HepG2 (cell line): Measurements from ENCODE around the gene NR1H2. TPM values are rescaled to one million over a fixed set of nuclear protein-coding genes. Genes with fewer than 3 reads are reported as not detected.

Experiments
- AKNA ChIP-seq: sonication (generic); formaldehyde crosslinking; IDR thresholded peaks from 2 replicates; pipeline ENCODE4 v1.4.0; 2020; ENCODE audit warnings: missing genetic modification reagents, borderline replicate concordance
- CENPT ChIP-seq: sonication (generic); formaldehyde crosslinking; IDR thresholded peaks from 2 replicates; pipeline ENCODE4 v1.8.0; 2022; ENCODE audit warnings: low read depth, mild to moderate bottlenecking, moderate library complexity, missing genetic modification reagents
- FOXM1 ChIP-seq: sonication (generic); formaldehyde crosslinking; IDR thresholded peaks from 2 replicates; pipeline ENCODE4 v1.5.0; 2020; ENCODE audit warnings: missing genetic modification reagents
- MTF1 ChIP-seq: sonication (generic); formaldehyde crosslinking; IDR thresholded peaks from 2 replicates; pipeline ENCODE4 v1.5.0; 2020; ENCODE audit warnings: missing genetic modification reagents
- NKX3-1 ChIP-seq: sonication (generic); formaldehyde crosslinking; IDR thresholded peaks from 2 replicates; pipeline ENCODE4 v1.5.0; 2020; ENCODE audit warnings: missing genetic modification reagents
- PATZ1 ChIP-seq: sonication (generic); formaldehyde crosslinking; IDR thresholded peaks from 2 replicates; pipeline ENCODE4 v1.4.0; 2020; ENCODE audit warnings: missing genetic modification reagents
- RAD21 ChIP-seq: fragments of 450-650 bp; formaldehyde crosslinking; IDR thresholded peaks from 2 replicates; pipeline ENCODE4 v1.5.0; 2020; ENCODE audit warnings: mild to moderate bottlenecking
- ZFY ChIP-seq: sonication (generic); formaldehyde crosslinking; IDR thresholded peaks from 2 replicates; pipeline ENCODE4 v1.4.0; 2020; ENCODE audit warnings: missing genetic modification reagents
- ZNF280D ChIP-seq: sonication (generic); formaldehyde crosslinking; IDR thresholded peaks from 2 replicates; pipeline ENCODE4 v1.5.1; 2020; ENCODE audit warnings: mild to moderate bottlenecking, missing genetic modification reagents
- ZNF563 ChIP-seq: sonication (generic); formaldehyde crosslinking; IDR thresholded peaks from 2 replicates; pipeline ENCODE4 v1.8.0; 2022; ENCODE audit warnings: mild to moderate bottlenecking, moderate library complexity, missing genetic modification reagents
- ZNF574 ChIP-seq: sonication (generic); formaldehyde crosslinking; IDR thresholded peaks from 2 replicates; pipeline ENCODE4 v1.4.0; 2020; ENCODE audit warnings: missing genetic modification reagents
- ZNF607 ChIP-seq: sonication (generic); formaldehyde crosslinking; IDR thresholded peaks from 2 replicates; pipeline ENCODE4 v1.5.1; 2020; ENCODE audit warnings: missing genetic modification reagents, mild to moderate bottlenecking, borderline replicate concordance
- ZNF749 ChIP-seq: sonication (generic); formaldehyde crosslinking; IDR thresholded peaks from 2 replicates; pipeline ENCODE4 v1.8.0; 2022; ENCODE audit warnings: mild to moderate bottlenecking, missing genetic modification reagents, moderate library complexity, borderline replicate concordance
- ZSCAN22 ChIP-seq: sonication (generic); formaldehyde crosslinking; IDR thresholded peaks from 2 replicates; pipeline ENCODE4 v1.4.0; 2020; ENCODE audit warnings: mild to moderate bottlenecking, missing genetic modification reagents
- polyA plus RNA-seq, 8 experiments: library from polyadenylated mRNA; depleted of rRNA in 3 of 8; stranded (reverse) in 7 of 8; unstranded in 1 of 8; fragments of >200 nt; fragmentation: Illumina TruSeq in 4 of 8; extraction: Trizol in 4 of 8; gene quantifications; 2 replicates each; pipeline versions ENCODE4 v1.2.1 to v1.2.3, GENCODE V29; 2011 to 2016; ENCODE audit warnings: low read depth in 4 of 8, missing spikeins in 1 of 8, mixed read lengths in 1 of 8; ENCODE audit not compliant: insufficient read depth in 1 of 8
- total RNA-seq, 5 experiments: library from RNA; depleted of rRNA; stranded (reverse); fragments of >200 nt; fragmentation: Illumina TruSeq; extraction: Trizol; gene quantifications; 2 replicates each; pipeline ENCODE4 v1.2.3, GENCODE V29; 2016; ENCODE audit warnings: low read depth in 1 of 5

NR1H2 gene
- total and polyA plus RNA-seq, 2 of the 13 experiments (the other 11 are each of a cell fraction or from before 2014, with no cell fraction given): 10.3 to 13.5 TPM

- peak; percentile 32 for TF ChIP-seq PATZ1 (CRISPR knock-in tag)
- TF ChIP-seq ZSCAN22: peak; percentile 54; the same call in 1 of the 2 replicates
- 0 out of 2 replicates have a peak, but pooled peaks have one; percentile 23 for TF ChIP-seq ZNF280D
- peak; percentile 67 for TF ChIP-seq ZNF563
- no peak for TF ChIP-seq CENPT (CRISPR knock-in tag)
- TF ChIP-seq ZNF574 (CRISPR knock-in tag): peak; percentile 95
- peak; percentile 46; the same call in 1 of the 2 replicates for TF ChIP-seq RAD21
- peak; percentile 75; the same call in 1 of the 2 replicates for TF ChIP-seq NKX3-1 (CRISPR knock-in tag)
- peak; percentile 47; the same call in 1 of the 2 replicates for TF ChIP-seq ZFY
- no peak for TF ChIP-seq FOXM1
- TF ChIP-seq MTF1: no peak
- no peak for TF ChIP-seq AKNA (CRISPR knock-in tag)
- TF ChIP-seq ZNF607 (CRISPR knock-in tag): peak; percentile 82; the same call in 1 of the 2 replicates
- no peak for TF ChIP-seq ZNF749 (CRISPR knock-in tag)
Observed at GRCh38 chr19:50376166-50377050, at the start of gene NR1H2 (continued).
